D721Med (cell line): ENCODE data around the gene RBM10.

Experiments used
- DNase-seq: peaks from one replicate; pipeline ENCODE4 v3.0.0; 2011; ENCODE audit warnings: low spot score; ENCODE audit not compliant: insufficient read length
- FAIRE-seq: peaks from 2 replicates; lab custom pipeline; 2011; peaks lifted over from hg19 to GRCh38; lab: Jason Lieb, UNC
- TF ChIP-seq, protein P1 (sequence below): IDR thresholded peaks from 2 replicates; pipeline ENCODE4 v1.5.1; 2012; ENCODE audit warnings: mild to moderate bottlenecking, control low read depth; ENCODE audit not compliant: insufficient read depth; ENCODE audit errors: missing control alignments

Gene RBM10

DNA sequence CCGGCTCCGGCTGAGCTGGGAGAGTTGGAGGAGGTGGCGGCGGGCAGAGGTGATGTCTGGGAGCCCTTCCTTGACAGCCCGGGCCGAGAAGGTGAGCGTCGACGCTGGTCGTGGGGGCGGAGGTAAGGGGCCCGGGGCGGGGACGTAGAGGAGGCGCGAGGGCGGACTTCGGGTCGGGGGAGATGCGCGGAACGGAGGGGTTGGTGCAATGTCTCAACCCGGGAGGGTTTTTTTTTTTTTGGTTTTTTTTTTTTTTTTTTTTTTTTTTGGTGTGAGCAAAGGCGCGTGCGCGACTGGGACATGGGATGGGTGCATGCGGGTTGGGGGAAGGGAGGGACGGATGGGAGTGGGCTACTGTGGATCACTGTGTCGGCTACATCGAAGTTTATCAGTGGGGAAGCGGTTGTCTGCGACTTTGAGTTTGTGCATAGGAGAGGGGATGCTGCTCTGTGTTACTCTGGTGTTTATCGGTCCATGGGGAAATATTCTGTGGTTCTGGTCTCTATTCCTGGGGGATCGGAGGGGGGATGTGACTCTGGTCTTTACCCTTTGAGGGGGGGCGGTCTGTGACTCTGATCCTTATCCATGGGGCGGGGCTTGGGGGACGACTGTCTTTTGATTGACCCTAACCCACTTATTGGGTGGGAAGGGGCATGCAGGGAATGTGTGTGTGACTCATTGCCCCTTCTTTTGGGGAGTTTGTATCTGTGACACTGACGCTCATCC lies 537 bp downstream of the RBM10 start:
- TF ChIP-seq, protein P1, sequence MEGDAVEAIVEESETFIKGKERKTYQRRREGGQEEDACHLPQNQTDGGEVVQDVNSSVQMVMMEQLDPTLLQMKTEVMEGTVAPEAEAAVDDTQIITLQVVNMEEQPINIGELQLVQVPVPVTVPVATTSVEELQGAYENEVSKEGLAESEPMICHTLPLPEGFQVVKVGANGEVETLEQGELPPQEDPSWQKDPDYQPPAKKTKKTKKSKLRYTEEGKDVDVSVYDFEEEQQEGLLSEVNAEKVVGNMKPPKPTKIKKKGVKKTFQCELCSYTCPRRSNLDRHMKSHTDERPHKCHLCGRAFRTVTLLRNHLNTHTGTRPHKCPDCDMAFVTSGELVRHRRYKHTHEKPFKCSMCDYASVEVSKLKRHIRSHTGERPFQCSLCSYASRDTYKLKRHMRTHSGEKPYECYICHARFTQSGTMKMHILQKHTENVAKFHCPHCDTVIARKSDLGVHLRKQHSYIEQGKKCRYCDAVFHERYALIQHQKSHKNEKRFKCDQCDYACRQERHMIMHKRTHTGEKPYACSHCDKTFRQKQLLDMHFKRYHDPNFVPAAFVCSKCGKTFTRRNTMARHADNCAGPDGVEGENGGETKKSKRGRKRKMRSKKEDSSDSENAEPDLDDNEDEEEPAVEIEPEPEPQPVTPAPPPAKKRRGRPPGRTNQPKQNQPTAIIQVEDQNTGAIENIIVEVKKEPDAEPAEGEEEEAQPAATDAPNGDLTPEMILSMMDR: no peak
- DNase-seq (no peak), FAIRE-seq (no peak)

DNA sequence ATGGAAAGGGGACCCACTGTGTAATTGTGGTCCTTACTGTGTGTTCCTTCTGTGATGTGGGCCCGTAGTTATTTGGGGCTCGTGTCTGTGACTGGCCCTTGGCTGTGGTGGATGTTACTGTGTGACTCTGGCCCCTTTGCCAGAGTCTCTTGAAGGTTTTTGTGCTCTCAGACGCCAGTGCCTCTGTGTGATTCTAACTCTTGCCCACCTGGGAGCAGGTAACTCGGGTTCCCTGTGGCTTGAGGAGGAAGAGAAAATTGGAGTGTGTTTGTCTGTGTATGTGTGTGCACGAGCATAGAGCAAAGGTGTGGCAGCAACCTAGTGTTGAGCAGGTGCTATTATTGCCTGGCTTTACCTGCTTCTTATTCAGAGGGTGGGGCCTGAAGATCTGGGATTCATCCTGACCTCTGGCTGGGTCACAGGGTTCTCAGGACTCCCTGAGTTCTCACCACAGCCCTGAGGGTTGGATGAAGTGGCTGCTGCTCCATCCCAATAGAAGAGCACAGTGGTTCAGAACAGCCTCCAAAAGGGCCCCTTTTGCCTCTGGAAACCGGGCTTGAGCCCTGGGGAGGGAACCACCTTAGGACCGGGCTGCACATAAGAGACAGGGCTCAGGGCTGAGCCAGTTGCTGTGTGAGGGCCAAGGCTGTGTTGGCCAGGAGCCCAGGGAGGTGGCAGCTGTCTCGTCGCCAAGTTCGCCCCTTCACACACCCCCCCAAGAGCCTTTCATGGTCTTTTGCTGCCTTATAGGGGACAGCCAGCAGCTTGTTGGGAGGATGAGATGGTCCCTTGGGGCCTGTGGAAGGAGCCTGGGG lies 1.3 kb downstream of the RBM10 start:
- TF ChIP-seq, protein P1: no peak
- FAIRE-seq (no peak), DNase-seq (no peak)

DNA sequence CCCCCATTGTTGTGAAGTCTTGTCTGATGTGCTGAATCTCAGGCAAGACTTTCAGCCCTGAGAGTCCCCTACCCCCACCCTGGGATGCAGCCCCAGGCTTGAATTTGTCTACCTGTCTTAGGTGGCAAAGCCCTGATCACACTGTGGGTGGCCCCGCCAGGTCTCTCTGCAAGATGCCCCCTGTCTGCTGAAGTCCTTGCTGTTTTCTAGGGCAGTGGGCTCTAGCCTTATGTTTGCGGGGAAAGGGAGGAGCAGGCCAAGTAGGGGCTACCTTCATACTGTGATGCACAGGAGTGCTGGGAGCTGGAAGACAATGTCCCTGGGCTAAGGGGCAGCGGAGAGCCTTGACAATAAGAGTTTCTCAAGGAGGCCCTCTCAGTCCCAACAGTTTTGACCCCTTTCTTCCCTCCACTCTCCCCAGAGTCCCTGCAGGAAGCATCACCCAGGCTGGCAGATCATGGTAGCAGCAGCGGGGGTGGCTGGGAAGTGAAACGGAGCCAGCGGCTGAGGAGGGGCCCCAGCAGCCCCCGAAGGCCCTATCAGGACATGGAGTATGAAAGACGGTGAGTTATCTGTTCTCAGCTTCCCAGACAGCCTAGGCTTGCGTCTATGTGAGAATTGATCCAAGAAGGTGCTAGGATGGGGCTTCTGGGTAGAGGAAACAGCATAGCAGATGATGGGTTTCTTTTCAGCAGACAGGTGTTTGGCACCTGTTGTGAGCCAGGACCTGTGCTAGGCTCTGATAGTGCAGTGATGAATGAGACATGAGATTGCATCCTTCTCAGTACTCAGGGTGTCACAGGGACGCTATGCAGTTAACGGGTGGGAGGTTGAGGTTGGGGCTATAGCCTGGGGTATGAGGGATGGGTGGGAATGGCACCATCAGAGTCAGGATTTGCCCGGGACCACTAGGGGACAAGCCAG lies 2.2 kb downstream of the RBM10 start:
- TF ChIP-seq, protein P1: no peak
- FAIRE-seq (no peak), DNase-seq (no peak)

DNA sequence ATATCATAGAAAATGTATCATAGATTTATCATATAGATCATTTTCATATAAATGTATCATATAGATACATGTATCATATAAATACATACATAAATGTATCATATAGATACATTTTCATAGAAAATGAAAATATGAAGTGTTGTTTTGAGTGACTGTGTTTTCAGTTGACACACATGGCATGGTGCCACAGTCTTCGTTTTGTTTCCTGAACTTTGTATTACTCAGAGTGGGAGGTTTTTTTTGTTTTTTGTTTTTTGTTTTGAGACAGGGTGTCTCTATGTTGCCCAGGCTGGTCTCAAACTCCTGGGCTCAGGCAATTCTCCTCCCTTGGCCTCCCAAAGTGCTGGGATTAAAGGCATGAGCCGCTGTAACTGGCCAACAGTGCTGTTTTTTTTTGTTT lies 3.9 kb downstream of the RBM10 start:
- TF ChIP-seq, protein P1: no peak
- DNase-seq: no peak
- no peak for FAIRE-seq

DNA sequence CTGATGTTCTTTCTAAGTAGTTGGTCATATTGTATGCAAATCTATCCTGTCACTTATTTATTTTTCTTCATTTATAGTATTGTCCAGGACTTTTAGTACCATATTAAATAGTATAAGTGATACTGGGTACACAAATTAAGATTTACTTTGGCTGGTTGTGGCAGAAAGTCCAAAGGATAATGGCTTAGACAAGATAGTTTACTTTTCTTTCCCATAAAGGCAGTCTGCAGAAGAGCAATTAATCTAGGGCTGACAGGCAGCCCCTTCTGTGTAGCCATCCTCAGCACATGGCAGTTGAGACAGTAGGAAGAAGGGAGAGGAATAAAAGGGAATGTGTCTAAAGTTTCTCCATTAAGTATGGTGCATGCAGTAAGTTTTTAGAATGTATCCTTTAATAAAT lies 6.4 kb downstream of the RBM10 start:
- TF ChIP-seq, protein P1: no peak
- FAIRE-seq (no peak), DNase-seq (no peak)

DNA sequence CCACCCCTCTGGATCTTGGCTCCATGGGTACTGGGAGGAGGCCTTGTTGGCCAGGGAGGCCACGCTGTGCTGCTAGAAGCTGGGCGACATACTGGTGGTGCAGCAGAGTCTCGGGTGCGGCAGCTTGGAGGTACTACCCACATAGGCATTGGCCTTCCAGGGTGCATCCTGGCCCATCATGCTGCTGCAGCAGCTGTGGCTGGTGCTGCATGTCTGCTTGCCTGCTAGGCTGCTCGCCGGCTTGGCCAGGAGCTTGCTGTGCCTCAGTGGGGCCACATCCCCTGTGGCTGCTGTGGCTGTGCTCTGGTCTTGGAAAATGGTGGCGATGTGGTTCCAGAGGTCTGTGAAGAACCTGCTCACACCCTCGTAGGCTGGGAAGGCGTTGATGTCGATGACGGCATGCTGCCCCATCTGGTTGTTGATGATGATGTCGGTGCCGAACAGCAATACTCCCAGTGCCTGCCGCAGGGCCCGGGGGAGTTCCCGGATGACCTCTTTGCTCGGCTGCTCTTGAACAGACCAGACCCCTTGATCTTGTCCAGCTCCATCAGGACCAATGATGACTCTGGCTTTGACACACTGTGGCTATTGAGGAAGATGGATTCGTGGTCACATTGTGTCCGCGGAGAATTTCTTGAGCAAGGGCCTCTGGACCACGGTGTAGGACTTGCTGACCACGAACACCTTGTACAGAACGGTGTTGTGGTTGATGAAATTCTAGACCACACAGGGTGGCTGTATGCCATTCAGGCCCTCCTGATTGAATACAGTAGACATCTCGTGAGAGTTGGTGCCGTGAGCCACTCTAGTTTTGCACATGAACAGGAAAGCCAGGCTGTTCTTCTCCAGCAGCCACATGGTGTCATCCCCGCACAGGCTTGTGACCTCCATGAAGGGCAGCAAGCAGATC lies 11.8 kb downstream of the RBM10 start:
- TF ChIP-seq, protein P1: no peak
- FAIRE-seq (no peak), DNase-seq (no peak)
